ENCODE data around the gene HYOU1.

HYOU1 gene

GRCh38 chr11:119026970-119027369 lies 30.0 kb downstream of the HYOU1 start:
- H3K27ac ChIP-seq = no peak overlapping the region
- no peak for TF ChIP-seq CTCF (conservative IDR thresholded peaks at IDR 0.05)

- no peak overlapping the region for H3K27ac ChIP-seq
- no peak for TF ChIP-seq CTCF (conservative IDR thresholded peaks at IDR 0.05)
Measured at GRCh38 chr11:119025978-119026766, 30.8 kb downstream of the HYOU1 start.

- TF ChIP-seq CTCF (conservative IDR thresholded peaks at IDR 0.05) = no peak
- no peak overlapping the region for H3K27ac ChIP-seq
Measured at GRCh38 chr11:119025541-119025940, 31.5 kb downstream of the HYOU1 start.

GRCh38 chr11:119025099-119025473 lies 31.9 kb downstream of the HYOU1 start:
- TF ChIP-seq CTCF (conservative IDR thresholded peaks at IDR 0.05) = no peak
- H3K27ac ChIP-seq = no peak overlapping the region

- no peak overlapping the region for H3K27ac ChIP-seq
Measured at GRCh38 chr11:119024430-119025098, 32.4 kb downstream of the HYOU1 start.

GRCh38 chr11:119023741-119024140 lies 33.3 kb downstream of the HYOU1 start:
- no peak overlapping the region; the same call in 1 of the 2 replicates for H3K27ac ChIP-seq

More at GRCh38 chr11:119024430-119025098, 32.4 kb downstream of the HYOU1 start:
- TF ChIP-seq CTCF (conservative IDR thresholded peaks at IDR 0.05) = no peak

More at GRCh38 chr11:119023741-119024140, 33.3 kb downstream of the HYOU1 start:
- no peak for TF ChIP-seq CTCF (conservative IDR thresholded peaks at IDR 0.05)

Measured in VCaP (cell line).